Mesothelial cell of epicardium (in vitro differentiated cells): ENCODE measurements around the gene FITM1. TPM values are rescaled to one million over a fixed set of nuclear protein-coding genes. Genes with fewer than 3 reads are reported as not detected.
"Not testable (repeated sequence)": the region's sequence is repeated elsewhere in the genome, so short reads cannot be mapped to it uniquely, and the experiment has no call there.

ENCODE experiments used
- DNase-seq, 2 experiments: peaks; one replicate each; pipeline ENCODE4 v3.0.0; 2021; ENCODE audit warnings: low spot score in 2 of 2; ENCODE audit not compliant: unreplicated experiment in 2 of 2
- H3K27ac Mint-ChIP-seq: 2 replicates; pipeline ENCODE4 v1.8.0; 2021; ENCODE audit warnings: mixed read lengths
- H3K27me3 Mint-ChIP-seq: 2 replicates; pipeline ENCODE4 v1.8.0; 2021; ENCODE audit warnings: low read depth, mixed read lengths
- H3K36me3 Mint-ChIP-seq: 2 replicates; pipeline ENCODE4 v1.8.0; 2021; ENCODE audit warnings: mixed read lengths
- H3K4me1 Mint-ChIP-seq: 2 replicates; pipeline ENCODE4 v1.8.0; 2021; ENCODE audit warnings: mixed read lengths
- H3K4me3 Mint-ChIP-seq: 2 replicates; pipeline ENCODE4 v1.8.0; 2021; ENCODE audit warnings: mild to moderate bottlenecking, moderate library complexity, mixed read lengths
- H3K9me3 Mint-ChIP-seq: 2 replicates; pipeline ENCODE4 v1.8.0; 2021; ENCODE audit warnings: mixed read lengths
- CTCF ChIP-seq: fragments of 200-600 bp; sonication (generic); IDR thresholded peaks from one replicate; pipeline ENCODE4 v1.5.0; 2021; ENCODE audit warnings: antibody characterized with exemption; ENCODE audit not compliant: unreplicated experiment
- total RNA-seq: library from RNA; stranded (reverse); gene quantifications from 3 replicates; pipeline ENCODE4 v1.2.1, GENCODE V29; 2021

Gene FITM1
- total RNA-seq, 1 donor from 2014 or later = 1.5 TPM

GRCh38 chr14:24100197-24100981 lies 30.1 kb upstream of the FITM1 start:
- H3K36me3 Mint-ChIP-seq = peaks cover 19% of the 10 kb centered on the region
- H3K4me1 Mint-ChIP-seq = peaks cover 5% of the 10 kb centered on the region
- H3K9me3 Mint-ChIP-seq = peaks cover 8% of the 10 kb centered on the region
- TF ChIP-seq CTCF = no peak
- no peak overlapping the region for H3K27ac Mint-ChIP-seq
- H3K27me3 Mint-ChIP-seq = no peaks in the 10 kb centered on the region
- DNase-seq = no peak
- H3K4me3 Mint-ChIP-seq = no peak overlapping the region

- Mint-ChIP-seq H3K27ac (no peak overlapping the region), H3K4me3 (no peak overlapping the region), H3K4me1 (no peaks in the 10 kb centered on the region), H3K27me3 (no peaks in the 10 kb centered on the region), H3K36me3 (peaks cover 19% of the 10 kb centered on the region), H3K9me3 (peaks cover 8% of the 10 kb centered on the region)
- no peak for DNase-seq
- no peak for TF ChIP-seq CTCF
Observed at GRCh38 chr14:24100982-24101494, 29.4 kb upstream of the FITM1 start.

- Mint-ChIP-seq H3K27ac (no peak overlapping the region), H3K36me3 (peaks cover 19% of the 10 kb centered on the region), H3K27me3 (no peaks in the 10 kb centered on the region), H3K4me3 (no peak overlapping the region), H3K4me1 (no peaks in the 10 kb centered on the region), H3K9me3 (peaks cover 8% of the 10 kb centered on the region)
- TF ChIP-seq CTCF = no peak
- DNase-seq = no peak
Observed at GRCh38 chr14:24102357-24103048, 28.0 kb upstream of the FITM1 start.

GRCh38 chr14:24103451-24103850 lies 27.0 kb upstream of the FITM1 start:
- H3K27ac Mint-ChIP-seq = no peak overlapping the region
- DNase-seq = no peak
- H3K4me3 Mint-ChIP-seq = no peak overlapping the region
- no peak for TF ChIP-seq CTCF
- peaks cover 8% of the 10 kb centered on the region for H3K9me3 Mint-ChIP-seq
- H3K27me3 Mint-ChIP-seq = no peaks in the 10 kb centered on the region
- H3K36me3 Mint-ChIP-seq = peaks cover 19% of the 10 kb centered on the region
- H3K4me1 Mint-ChIP-seq = no peaks in the 10 kb centered on the region

GRCh38 chr14:24105609-24106239 lies 24.7 kb upstream of the FITM1 start:
- not testable (repeated sequence) for H3K27ac Mint-ChIP-seq, H3K4me1 Mint-ChIP-seq, H3K9me3 Mint-ChIP-seq, H3K27me3 Mint-ChIP-seq, H3K4me3 Mint-ChIP-seq, DNase-seq
- peaks cover 19% of the 10 kb centered on the region for H3K36me3 Mint-ChIP-seq
